Subcutaneous adipose tissue (tissue), 4 donors: ENCODE results near the gene RNU5D-1. TPM values are rescaled to one million over a fixed set of nuclear protein-coding genes. Genes with fewer than 3 reads are reported as not detected.

Experiments used
- small RNA-seq: library from RNA; depleted of rRNA; stranded (forward); fragments of <200 nt; gene quantifications from one replicate; pipeline ENCODE3, GENCODE V24; 2016
- total RNA-seq, 4 donors: library from RNA; depleted of rRNA; stranded (reverse); fragments of >200 nt; gene quantifications; one replicate each; pipeline ENCODE4 v1.1.0, GENCODE V29; 2016
- TF ChIP-seq, protein P1 (sequence below): fragments of 450-650 bp; IDR thresholded peaks from one replicate; pipeline ENCODE4 v1.5.1; 2016; ENCODE audit warnings: low read depth, mild to moderate bottlenecking, control low read depth, antibody characterized with exemption, moderate library complexity

The RNU5D-1 gene
- total RNA-seq, 4 donors from 2014 or later: not detected

DNA sequence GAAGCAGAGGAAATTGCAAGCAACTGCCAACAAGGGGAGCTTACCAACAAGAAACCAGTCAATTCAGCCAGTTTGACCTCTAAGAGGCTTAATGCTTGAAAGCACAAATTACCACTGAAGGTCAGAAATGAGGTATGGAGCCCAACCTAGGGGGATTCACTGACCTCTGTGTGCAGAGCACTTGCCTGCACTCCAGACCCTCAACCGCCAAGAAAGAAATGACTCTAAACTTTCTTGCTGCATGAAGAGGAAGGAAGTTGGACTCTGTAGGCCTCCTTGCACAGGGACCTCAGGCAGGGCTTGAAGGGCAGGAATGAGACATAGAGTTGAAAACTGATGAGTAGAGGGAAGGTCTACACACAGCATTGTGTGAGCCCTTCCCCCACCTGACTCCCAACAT, 46.4 kb downstream of the RNU5D-1 start:
- TF ChIP-seq, protein P1, sequence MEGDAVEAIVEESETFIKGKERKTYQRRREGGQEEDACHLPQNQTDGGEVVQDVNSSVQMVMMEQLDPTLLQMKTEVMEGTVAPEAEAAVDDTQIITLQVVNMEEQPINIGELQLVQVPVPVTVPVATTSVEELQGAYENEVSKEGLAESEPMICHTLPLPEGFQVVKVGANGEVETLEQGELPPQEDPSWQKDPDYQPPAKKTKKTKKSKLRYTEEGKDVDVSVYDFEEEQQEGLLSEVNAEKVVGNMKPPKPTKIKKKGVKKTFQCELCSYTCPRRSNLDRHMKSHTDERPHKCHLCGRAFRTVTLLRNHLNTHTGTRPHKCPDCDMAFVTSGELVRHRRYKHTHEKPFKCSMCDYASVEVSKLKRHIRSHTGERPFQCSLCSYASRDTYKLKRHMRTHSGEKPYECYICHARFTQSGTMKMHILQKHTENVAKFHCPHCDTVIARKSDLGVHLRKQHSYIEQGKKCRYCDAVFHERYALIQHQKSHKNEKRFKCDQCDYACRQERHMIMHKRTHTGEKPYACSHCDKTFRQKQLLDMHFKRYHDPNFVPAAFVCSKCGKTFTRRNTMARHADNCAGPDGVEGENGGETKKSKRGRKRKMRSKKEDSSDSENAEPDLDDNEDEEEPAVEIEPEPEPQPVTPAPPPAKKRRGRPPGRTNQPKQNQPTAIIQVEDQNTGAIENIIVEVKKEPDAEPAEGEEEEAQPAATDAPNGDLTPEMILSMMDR: no peak

GRCh38 chr1:44682883-44683265, 48.1 kb downstream of the RNU5D-1 start:
- TF ChIP-seq, protein P1: no peak

- TF ChIP-seq, protein P1: no peak
These were observed 48.8 kb downstream of the RNU5D-1 start for GRCh38 chr1:44681905-44682882.

Small RNAs within 50 kb of the gene (small RNA-seq; reads per million reads assigned to genes)
- gene RNU5D-1 (3.4 reads per million, percentile 64 among the genes with 10 or more reads in this experiment), gene RNU5F-1 (0.85 reads per million), gene SNORD38A (797 reads per million, percentile 99 among the genes with 10 or more reads in this experiment), gene SNORD38B (not detected), gene SNORD46 (2,356 reads per million, percentile 99 among the genes with 10 or more reads in this experiment), gene SNORD55 (not detected)

Other genes with a start within 250 kb of the RNU5D-1 start
- 1 to 10 TPM; 7.0 to 9.5 (median 7.5) TPM for gene TMEM53, start 56.7 kb downstream of the RNU5D-1 start, total RNA-seq
- 10 to 100 TPM in 1 of 4 donors, 1 to 10 TPM in 1, not detected in 2; 2.4 to 18.9 TPM for gene ARMH1, start 56.5 kb downstream of the RNU5D-1 start, total RNA-seq
- 1 to 10 TPM in 2 of 4 donors, under 1 TPM in 1, not detected in 1; 0.38 to 2.0 (median 1.7) TPM for gene KIF2C, start 8.7 kb upstream of the RNU5D-1 start, total RNA-seq
- gene RPS8, start 44.4 kb upstream of the RNU5D-1 start, total RNA-seq: 1,000 to 10,000 TPM; 1,837 to 2,469 (median 2,281) TPM
- gene BEST4, start 57.0 kb upstream of the RNU5D-1 start, total RNA-seq: under 1 TPM in 2 of 4 donors, not detected in 2; 0.34 to 0.75 TPM
- 10 to 100 TPM in 2 of 4 donors, 1 to 10 TPM in 2; 7.0 to 15.0 (median 11.8) TPM for gene PLK3, start 69.2 kb upstream of the RNU5D-1 start, total RNA-seq
- gene DYNLT4, start 76.2 kb upstream of the RNU5D-1 start, total RNA-seq: 1 to 10 TPM in 1 of 4 donors, not detected in 3; 1.1 TPM
- gene BTBD19, start 77.4 kb upstream of the RNU5D-1 start, total RNA-seq: 1 to 10 TPM; 1.8 to 5.1 (median 4.2) TPM
- gene PTCH2, start 112.1 kb upstream of the RNU5D-1 start, total RNA-seq: 1 to 10 TPM in 1 of 4 donors, under 1 TPM in 2, not detected in 1; 0.66 to 1.1 (median 0.68) TPM